CD4-positive, alpha-beta memory T cell (primary cell): Measurements from ENCODE around the gene RNF212. TPM values are rescaled to one million over a fixed set of nuclear protein-coding genes. Genes with fewer than 3 reads are reported as not detected.
"Not testable (repeated sequence)": the region's sequence is repeated elsewhere in the genome, so short reads cannot be mapped to it uniquely, and the experiment has no call there.

Experiments used
- CTCF ChIA-PET: fragments of 350-600 bp; sonication (Branson Sonifier 250); formaldehyde crosslinking; loops from one replicate; lab custom pipeline; 2021; ENCODE audit warnings: inconsistent platforms; ENCODE audit not compliant: partially characterized antibody; lab: Charles Lee
- POLR2A ChIA-PET: fragments of 350-600 bp; sonication (Branson Sonifier 250); formaldehyde crosslinking; loops from one replicate; lab custom pipeline; 2021; ENCODE audit not compliant: partially characterized antibody; lab: Charles Lee
- DNase-seq, 5 donors: peaks; one replicate each; pipeline versions ENCODE4 v3.0.0 to v3.0.0-alpha.2; 2020 to 2022; ENCODE audit warnings: mixed read lengths in 1 of 5
- H3K27ac ChIP-seq: one replicate; pipeline ENCODE4 v1.7.0; 2013; ENCODE audit warnings: low read depth, low read length
- H3K27me3 ChIP-seq: 2 replicates; pipeline ENCODE4 v1.7.0; 2013; ENCODE audit warnings: mild to moderate bottlenecking, low read length, moderate library complexity; ENCODE audit not compliant: insufficient read depth
- H3K36me3 ChIP-seq: 2 replicates; pipeline ENCODE4 v1.7.0; 2013; ENCODE audit warnings: mild to moderate bottlenecking, low read length, moderate library complexity; ENCODE audit not compliant: insufficient read depth
- H3K4me1 ChIP-seq: 2 replicates; pipeline ENCODE4 v1.7.0; 2013; ENCODE audit warnings: mild to moderate bottlenecking, low read length, moderate library complexity; ENCODE audit not compliant: insufficient read depth
- H3K4me3 ChIP-seq, 2 donors: one replicate each; pipeline ENCODE4 v1.7.0; 2013; ENCODE audit warnings: low read length in 2 of 2, mild to moderate bottlenecking in 1 of 2
- H3K9me3 ChIP-seq, 2 donors: one replicate each; pipeline ENCODE4 v1.7.0; 2013; ENCODE audit warnings: low read length in 2 of 2, control low read depth in 1 of 2; ENCODE audit not compliant: control insufficient read depth in 1 of 2
- H3K27ac Mint-ChIP-seq, 7 donors: one replicate each; pipeline ENCODE4 v1.8.0; 2020 to 2021; ENCODE audit warnings: mixed read lengths in 7 of 7, mild to moderate bottlenecking in 6 of 7, inconsistent platforms in 3 of 7, moderate library complexity in 3 of 7
- H3K27me3 Mint-ChIP-seq, 2 donors: one replicate each; pipeline ENCODE4 v1.8.0; 2020 to 2021; ENCODE audit warnings: mixed read lengths in 2 of 2
- H3K36me3 Mint-ChIP-seq, 2 donors: one replicate each; pipeline ENCODE4 v1.8.0; 2020 to 2021; ENCODE audit warnings: mixed read lengths in 2 of 2, inconsistent platforms in 1 of 2, mild to moderate bottlenecking in 1 of 2
- H3K4me1 Mint-ChIP-seq, 4 donors: one replicate each; pipeline ENCODE4 v1.8.0; 2020 to 2021; ENCODE audit warnings: mixed read lengths in 4 of 4, mild to moderate bottlenecking in 1 of 4
- H3K4me3 Mint-ChIP-seq, 8 donors: one replicate each; pipeline ENCODE4 v1.8.0; 2020 to 2021; ENCODE audit warnings: mixed read lengths in 8 of 8, mild to moderate bottlenecking in 7 of 8, moderate library complexity in 6 of 8, inconsistent platforms in 3 of 8
- H3K9me3 Mint-ChIP-seq, 8 donors: one replicate each; pipeline ENCODE4 v1.8.0; 2020 to 2021; ENCODE audit warnings: mixed read lengths in 8 of 8, mild to moderate bottlenecking in 5 of 8, inconsistent platforms in 3 of 8, moderate library complexity in 1 of 8
- intact Hi-C: fragments of 100-400 bp; cut with micrococcal nuclease; formaldehyde crosslinking; loops from one replicate; pipeline ENCODE4 v1.15.1; 2023
- polyA plus RNA-seq, 2 donors: library from polyadenylated mRNA; unstranded; fragments of 300-500 nt; fragmentation: Illumina TruSeq; gene quantifications; one replicate each; pipeline ENCODE4 v1.2.3, GENCODE V29; 2021
- total RNA-seq, 2 experiments: library from RNA; stranded (reverse); gene quantifications; one replicate each; pipeline ENCODE4 v1.2.3, GENCODE V29; 2021

Gene RNF212
- total and polyA plus RNA-seq, 4 experiments from 2014 or later = 2.3 to 4.2 (median 3.1) TPM

- H3K27me3 Mint-ChIP-seq = peaks cover 0 to 3% of the 10 kb centered on the region in 2 donors
- H3K36me3 Mint-ChIP-seq = no peaks in the 10 kb centered on the region
- H3K27me3 ChIP-seq = no peaks in the 10 kb centered on the region
- no peaks in the 10 kb centered on the region for H3K36me3 ChIP-seq
- H3K9me3 ChIP-seq = no peaks in the 10 kb centered on the region
- peaks cover 11% of the 10 kb centered on the region for H3K4me1 ChIP-seq
- ChIA-PET CTCF (interaction anchor here (0.9 to 3.7 kb wide), 5 partner anchors 30 to 219 kb away, joined by 3 to 16 read pairs (median 5); no protein-coding TSS in a partner anchor), POLR2A (interaction anchor here (1.0 to 1.5 kb wide), 3 partner anchors 111 to 208 kb away, joined by 4 to 5 read pairs (median 4); no protein-coding TSS in a partner anchor)
- no peak overlapping the region for H3K27ac ChIP-seq
- H3K4me1 Mint-ChIP-seq = peaks cover 9 to 17% (median 12%) of the 10 kb centered on the region in 4 donors
- peak in 4 of 5 donors; percentile 5 to 16 (median 9) for DNase-seq
- H3K4me3 Mint-ChIP-seq = peak overlapping the region; percentile 69 to 87 (median 82)
- no peaks in the 10 kb centered on the region for H3K9me3 Mint-ChIP-seq
- peak overlapping the region in 1 of 2 donors; percentile 23 for H3K4me3 ChIP-seq
- intact Hi-C loops = loop anchor here (10.0 kb wide), 1 partner anchor 468 kb away; no protein-coding TSS in a partner anchor
- peak overlapping the region in 4 of 7 donors; percentile 11 to 55 (median 46) for H3K27ac Mint-ChIP-seq
These were observed 23.9 kb upstream of the RNF212 start for GRCh38 chr4:1137063-1137776.

GRCh38 chr4:1136048-1136447, 22.7 kb upstream of the RNF212 start:
- Histone ChIP-seq H3K27ac (no peak overlapping the region), H3K4me3 (no peak overlapping the region), H3K27me3 (no peaks in the 10 kb centered on the region), H3K4me1 (peaks cover 11% of the 10 kb centered on the region), H3K9me3 (no peaks in the 10 kb centered on the region), H3K36me3 (no peaks in the 10 kb centered on the region)
- DNase-seq = no peak
- ChIA-PET CTCF (interaction anchor here (1.2 to 3.7 kb wide), 2 partner anchors 31 to 215 kb away, joined by 3 to 16 read pairs; no protein-coding TSS in a partner anchor), POLR2A (no interaction called here)
- Mint-ChIP-seq H3K4me1 (peaks cover 9 to 13% (median 12%) of the 10 kb centered on the region in 4 donors), H3K4me3 (peak overlapping the region in 2 of 8 donors; percentile 21 to 53), H3K36me3 (no peaks in the 10 kb centered on the region), H3K27ac (peak overlapping the region in 1 of 7 donors; percentile 22), H3K27me3 (peaks cover 0 to under 1% of the 10 kb centered on the region in 2 donors), H3K9me3 (no peaks in the 10 kb centered on the region)
- intact Hi-C loops = loop anchor here (10.0 kb wide), 1 partner anchor 469 kb away; no protein-coding TSS in a partner anchor

- peaks cover 9 to 16% (median 12%) of the 10 kb centered on the region in 4 donors for H3K4me1 Mint-ChIP-seq
- Histone ChIP-seq H3K36me3 (no peaks in the 10 kb centered on the region), H3K4me3 (no peak overlapping the region), H3K27ac (no peak overlapping the region), H3K4me1 (peaks cover 11% of the 10 kb centered on the region), H3K27me3 (no peaks in the 10 kb centered on the region), H3K9me3 (no peaks in the 10 kb centered on the region)
- DNase-seq = no peak
- H3K27ac Mint-ChIP-seq = no peak overlapping the region
- no peaks in the 10 kb centered on the region for H3K36me3 Mint-ChIP-seq
- intact Hi-C loops = loop anchor here (10.0 kb wide), 1 partner anchor 472 kb away; no protein-coding TSS in a partner anchor
- ChIA-PET CTCF (interaction anchor here (1.3 to 6.6 kb wide), 6 partner anchors 16 to 222 kb away, joined by 3 to 94 read pairs (median 24); partner anchors contain the start of gene UVSSA), POLR2A (no interaction called here)
- no peaks in the 10 kb centered on the region for H3K9me3 Mint-ChIP-seq
- H3K4me3 Mint-ChIP-seq = no peak overlapping the region
- H3K27me3 Mint-ChIP-seq = peaks cover 1 to 2% of the 10 kb centered on the region in 2 donors
These were observed 19.7 kb upstream of the RNF212 start for GRCh38 chr4:1133033-1133432.

GRCh38 chr4:1130316-1131186, 17.2 kb upstream of the RNF212 start:
- intact Hi-C loops = loop anchor here (1.0 to 10.0 kb wide), 7 partner anchors 37 to 499 kb away; no protein-coding TSS in a partner anchor

GRCh38 chr4:1126506-1126905, 13.1 kb upstream of the RNF212 start:
- no peaks in the 10 kb centered on the region for H3K27me3 ChIP-seq
- no peaks in the 10 kb centered on the region for H3K9me3 ChIP-seq
- H3K4me1 ChIP-seq = no peaks in the 10 kb centered on the region
- no peaks in the 10 kb centered on the region for H3K36me3 ChIP-seq
- no peak overlapping the region for H3K27ac ChIP-seq
- POLR2A ChIA-PET = no interaction called here
- no peaks in the 10 kb centered on the region for H3K36me3 Mint-ChIP-seq
- peaks cover 6 to 11% of the 10 kb centered on the region in 2 donors for H3K27me3 Mint-ChIP-seq
- no peak overlapping the region for H3K4me3 Mint-ChIP-seq
- intact Hi-C loops = no loop called here
- H3K4me3 ChIP-seq = no peak overlapping the region
- peaks cover 0 to 4% (median 2%) of the 10 kb centered on the region in 4 donors for H3K4me1 Mint-ChIP-seq
- DNase-seq = no peak
- H3K9me3 Mint-ChIP-seq = peaks cover 0 to 1% (median 0%) of the 10 kb centered on the region in 8 donors
- CTCF ChIA-PET = interaction anchor here (6.6 kb wide), 1 partner anchor 140 kb away, joined by 94 read pairs; no protein-coding TSS in a partner anchor
- no peak overlapping the region for H3K27ac Mint-ChIP-seq

More at GRCh38 chr4:1130316-1131186, 17.2 kb upstream of the RNF212 start:
- Mint-ChIP-seq H3K9me3 (no peaks in the 10 kb centered on the region), H3K4me1 (peaks cover 0 to 4% (median 2%) of the 10 kb centered on the region in 4 donors), H3K36me3 (no peaks in the 10 kb centered on the region), H3K27me3 (peaks cover 1 to 10% of the 10 kb centered on the region in 2 donors), H3K4me3 (no peak overlapping the region), H3K27ac (peak overlapping the region in 1 of 7 donors; percentile 34)
- H3K27me3 ChIP-seq = no peaks in the 10 kb centered on the region
- CTCF ChIA-PET = interaction anchor here (0.6 to 6.6 kb wide), 39 partner anchors 10 to 516 kb away, joined by 3 to 94 read pairs (median 4); partner anchors contain the start of genes CTBP1, MAEA and UVSSA
- no peaks in the 10 kb centered on the region for H3K36me3 ChIP-seq
- no peak overlapping the region for H3K4me3 ChIP-seq
- no peak overlapping the region for H3K27ac ChIP-seq
- no peaks in the 10 kb centered on the region for H3K9me3 ChIP-seq
- H3K4me1 ChIP-seq = no peaks in the 10 kb centered on the region
- POLR2A ChIA-PET = interaction anchor here (1.1 to 2.9 kb wide), 2 partner anchors 118 to 138 kb away, joined by 7 to 11 read pairs; partner anchors contain the start of gene CTBP1
- DNase-seq = peak; percentile 69 to 83 (median 76)

GRCh38 chr4:1125466-1125865, 12.1 kb upstream of the RNF212 start:
- H3K4me1 ChIP-seq, H3K27me3 ChIP-seq, H3K36me3 ChIP-seq, CTCF ChIA-PET, DNase-seq, H3K4me3 Mint-ChIP-seq, H3K27ac Mint-ChIP-seq, POLR2A ChIA-PET, H3K9me3 ChIP-seq, H3K4me1 Mint-ChIP-seq, H3K9me3 Mint-ChIP-seq, H3K27ac ChIP-seq, intact Hi-C loops, H3K4me3 ChIP-seq, H3K36me3 Mint-ChIP-seq: not testable (repeated sequence)
- H3K27me3 Mint-ChIP-seq = peaks cover 6 to 11% of the 10 kb centered on the region in 2 donors
